ENCODE data around the gene CAMK4.

GRCh38 chr5:111412593-111412992, 188.4 kb downstream of the CAMK4 start:
- no peak for TF ChIP-seq CTCF (IDR thresholded peaks at IDR 0.05; ENCODE audit: insufficient read depth, low read depth, low read length)
- no peak for TF ChIP-seq EZH2 (IDR thresholded peaks at IDR 0.05; ENCODE audit: insufficient read depth, low read length)
